Inflammatory macrophage treated with lipopolysaccharide for 4 hours (primary cell): ENCODE measurements around the gene DNAJB9.
"Not testable (repeated sequence)": the region's sequence is repeated elsewhere in the genome, so short reads cannot be mapped to it uniquely, and the experiment has no call there.

Experiments used
- DNase-seq: peaks from one replicate; pipeline ENCODE4 v3.0.0-alpha.2; 2020

DNAJB9 gene

GRCh38 chr7:108569381-108570145, at the start of gene DNAJB9, which contains the start of gene THAP5:
Gene DNAJB9, plus strand, starts transcription at chr7:108569874. Its CDS starts 1,853 bp downstream, at chr7:108571727.
Gene THAP5, minus strand, starts transcription at chr7:108569706. Its CDS starts 137 bp downstream, at chr7:108569569.
- DNase-seq = peak; percentile 100

GRCh38 chr7:108522780-108523179, 46.9 kb upstream of the DNAJB9 start:
- DNase-seq = no peak

GRCh38 chr7:108525327-108525984, 44.2 kb upstream of the DNAJB9 start:
- peak; percentile 84 for DNase-seq

- DNase-seq = peak; percentile 100
Observed at GRCh38 chr7:108525985-108526767, 43.5 kb upstream of the DNAJB9 start, which contains the start of gene PNPLA8. Gene PNPLA8, minus strand, starts transcription at chr7:108526135. Its CDS starts 10,644 bp downstream, at chr7:108515491.

GRCh38 chr7:108526768-108527017, 43.0 kb upstream of the DNAJB9 start:
- no peak for DNase-seq

GRCh38 chr7:108528183-108528712, 41.4 kb upstream of the DNAJB9 start:
- no peak for DNase-seq

GRCh38 chr7:108529341-108529740, 40.3 kb upstream of the DNAJB9 start:
- DNase-seq = no peak

- no peak for DNase-seq
Observed at GRCh38 chr7:108533712-108534111, 36.0 kb upstream of the DNAJB9 start.

GRCh38 chr7:108535257-108535656, 34.4 kb upstream of the DNAJB9 start:
- DNase-seq = peak; percentile 52

GRCh38 chr7:108535744-108536143, 33.9 kb upstream of the DNAJB9 start:
- DNase-seq = no peak

- no peak for DNase-seq
Observed at GRCh38 chr7:108537229-108537628, 32.4 kb upstream of the DNAJB9 start.

GRCh38 chr7:108538236-108538635, 31.4 kb upstream of the DNAJB9 start:
- DNase-seq = not testable (repeated sequence)

- DNase-seq = not testable (repeated sequence)
Observed at GRCh38 chr7:108538685-108539084, 31.0 kb upstream of the DNAJB9 start.

GRCh38 chr7:108541478-108541877, 28.2 kb upstream of the DNAJB9 start:
- DNase-seq = no peak

- not testable (repeated sequence) for DNase-seq
Observed at GRCh38 chr7:108548141-108548896, 21.4 kb upstream of the DNAJB9 start.

GRCh38 chr7:108556665-108557064, 13.0 kb upstream of the DNAJB9 start:
- DNase-seq = not testable (repeated sequence)

GRCh38 chr7:108557191-108557590, 12.5 kb upstream of the DNAJB9 start:
- DNase-seq = no peak

GRCh38 chr7:108557617-108558016, 12.1 kb upstream of the DNAJB9 start:
- no peak for DNase-seq

- no peak for DNase-seq
Observed at GRCh38 chr7:108559253-108559652, 10.4 kb upstream of the DNAJB9 start.

GRCh38 chr7:108561047-108561619, 8.5 kb upstream of the DNAJB9 start:
- no peak for DNase-seq

- DNase-seq = no peak
Observed at GRCh38 chr7:108565987-108566386, 3.7 kb upstream of the DNAJB9 start.

GRCh38 chr7:108568801-108569380, 783 bp upstream of the DNAJB9 start:
- no peak for DNase-seq
